ENCODE data around the gene COL15A1.

DNA sequence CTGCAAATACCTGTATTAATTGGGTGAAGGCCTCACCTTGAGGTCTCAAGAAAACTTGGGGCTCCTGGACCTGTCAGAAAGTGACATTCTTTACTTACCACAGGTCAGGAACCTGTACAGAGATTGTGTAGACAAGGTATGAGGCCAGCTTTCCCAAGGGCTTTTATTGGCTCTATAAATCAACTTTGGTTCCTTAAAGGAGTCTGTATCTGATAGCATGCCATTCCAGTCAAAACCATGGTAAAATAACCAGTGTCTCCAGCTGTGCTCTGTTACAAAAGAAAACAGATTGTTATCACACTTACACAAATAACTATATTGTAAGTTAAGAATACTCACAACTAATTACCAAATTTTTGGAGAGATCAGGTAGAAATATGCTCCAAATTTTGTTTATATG is 64.5 kb downstream of the COL15A1 start:
- TF ChIP-seq, protein P1, sequence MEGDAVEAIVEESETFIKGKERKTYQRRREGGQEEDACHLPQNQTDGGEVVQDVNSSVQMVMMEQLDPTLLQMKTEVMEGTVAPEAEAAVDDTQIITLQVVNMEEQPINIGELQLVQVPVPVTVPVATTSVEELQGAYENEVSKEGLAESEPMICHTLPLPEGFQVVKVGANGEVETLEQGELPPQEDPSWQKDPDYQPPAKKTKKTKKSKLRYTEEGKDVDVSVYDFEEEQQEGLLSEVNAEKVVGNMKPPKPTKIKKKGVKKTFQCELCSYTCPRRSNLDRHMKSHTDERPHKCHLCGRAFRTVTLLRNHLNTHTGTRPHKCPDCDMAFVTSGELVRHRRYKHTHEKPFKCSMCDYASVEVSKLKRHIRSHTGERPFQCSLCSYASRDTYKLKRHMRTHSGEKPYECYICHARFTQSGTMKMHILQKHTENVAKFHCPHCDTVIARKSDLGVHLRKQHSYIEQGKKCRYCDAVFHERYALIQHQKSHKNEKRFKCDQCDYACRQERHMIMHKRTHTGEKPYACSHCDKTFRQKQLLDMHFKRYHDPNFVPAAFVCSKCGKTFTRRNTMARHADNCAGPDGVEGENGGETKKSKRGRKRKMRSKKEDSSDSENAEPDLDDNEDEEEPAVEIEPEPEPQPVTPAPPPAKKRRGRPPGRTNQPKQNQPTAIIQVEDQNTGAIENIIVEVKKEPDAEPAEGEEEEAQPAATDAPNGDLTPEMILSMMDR (IDR thresholded peaks at IDR 0.05; ENCODE audit: low read depth, low read length, poor library complexity, severe bottlenecking), result no peak
- no peak for TF ChIP-seq EZH2phosphoT487 (IDR thresholded peaks at IDR 0.05; ENCODE audit: borderline replicate concordance, low read length)
